Measurements from ENCODE around the gene SFTPD. TPM values are rescaled to one million over a fixed set of nuclear protein-coding genes. Genes with fewer than 3 reads are reported as not detected.
"Not testable (repeated sequence)": the region's sequence is repeated elsewhere in the genome, so short reads cannot be mapped to it uniquely, and the experiment has no call there.

SFTPD gene
- total RNA-seq, 1 donor from 2014 or later, result 0.36 TPM

- intact Hi-C loops (cut with DNase I); ATAC-seq: not testable (repeated sequence)
These were observed 59.9 kb downstream of the SFTPD start for GRCh38 chr10:79888984-79889383.

More at GRCh38 chr10:79888984-79889383, 59.9 kb downstream of the SFTPD start:
- DNase-seq (ENCODE audit: low spot score), result not testable (repeated sequence)

Other genes starting within 250 kb of the SFTPD start
- 1.4 TPM for gene NUTM2B, start 245.9 kb downstream of the SFTPD start, total RNA-seq
- gene NUTM2E, start 122.4 kb downstream of the SFTPD start, total RNA-seq, result not detected
- gene TMEM254, start 129.6 kb upstream of the SFTPD start, total RNA-seq, result 13.6 TPM
- 103 TPM for gene PLAC9, start 183.6 kb upstream of the SFTPD start, total RNA-seq